Activated T-cell treated with anti-CD3 and anti-CD28 coated beads, Interleukin-2, amount 50 U/mL, for 24 hours (primary cell): Measurements from ENCODE around the gene GPC1.
"Not testable (repeated sequence)": the region's sequence is repeated elsewhere in the genome, so short reads cannot be mapped to it uniquely, and the experiment has no call there.

Source experiments
- DNase-seq: peaks from one replicate; pipeline ENCODE4 v3.0.0-alpha.2; 2020
- H3K27ac Mint-ChIP-seq: 2 replicates; pipeline ENCODE4 v1.8.0; 2020; ENCODE audit warnings: mild to moderate bottlenecking, mixed read lengths
- H3K27me3 Mint-ChIP-seq: 2 replicates; pipeline ENCODE4 v1.8.0; 2020; ENCODE audit warnings: mixed read lengths
- H3K36me3 Mint-ChIP-seq: 2 replicates; pipeline ENCODE4 v1.8.0; 2020; ENCODE audit warnings: low read depth, mixed read lengths
- H3K4me1 Mint-ChIP-seq: 2 replicates; pipeline ENCODE4 v1.8.0; 2020; ENCODE audit warnings: low read depth, mixed read lengths
- H3K4me3 Mint-ChIP-seq: 2 replicates; pipeline ENCODE4 v1.8.0; 2020; ENCODE audit warnings: mild to moderate bottlenecking, moderate library complexity, mixed read lengths
- H3K9me3 Mint-ChIP-seq: 2 replicates; pipeline ENCODE4 v1.8.0; 2020; ENCODE audit warnings: mixed read lengths

The GPC1 gene, protein sequence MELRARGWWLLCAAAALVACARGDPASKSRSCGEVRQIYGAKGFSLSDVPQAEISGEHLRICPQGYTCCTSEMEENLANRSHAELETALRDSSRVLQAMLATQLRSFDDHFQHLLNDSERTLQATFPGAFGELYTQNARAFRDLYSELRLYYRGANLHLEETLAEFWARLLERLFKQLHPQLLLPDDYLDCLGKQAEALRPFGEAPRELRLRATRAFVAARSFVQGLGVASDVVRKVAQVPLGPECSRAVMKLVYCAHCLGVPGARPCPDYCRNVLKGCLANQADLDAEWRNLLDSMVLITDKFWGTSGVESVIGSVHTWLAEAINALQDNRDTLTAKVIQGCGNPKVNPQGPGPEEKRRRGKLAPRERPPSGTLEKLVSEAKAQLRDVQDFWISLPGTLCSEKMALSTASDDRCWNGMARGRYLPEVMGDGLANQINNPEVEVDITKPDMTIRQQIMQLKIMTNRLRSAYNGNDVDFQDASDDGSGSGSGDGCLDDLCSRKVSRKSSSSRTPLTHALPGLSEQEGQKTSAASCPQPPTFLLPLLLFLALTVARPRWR

DNA sequence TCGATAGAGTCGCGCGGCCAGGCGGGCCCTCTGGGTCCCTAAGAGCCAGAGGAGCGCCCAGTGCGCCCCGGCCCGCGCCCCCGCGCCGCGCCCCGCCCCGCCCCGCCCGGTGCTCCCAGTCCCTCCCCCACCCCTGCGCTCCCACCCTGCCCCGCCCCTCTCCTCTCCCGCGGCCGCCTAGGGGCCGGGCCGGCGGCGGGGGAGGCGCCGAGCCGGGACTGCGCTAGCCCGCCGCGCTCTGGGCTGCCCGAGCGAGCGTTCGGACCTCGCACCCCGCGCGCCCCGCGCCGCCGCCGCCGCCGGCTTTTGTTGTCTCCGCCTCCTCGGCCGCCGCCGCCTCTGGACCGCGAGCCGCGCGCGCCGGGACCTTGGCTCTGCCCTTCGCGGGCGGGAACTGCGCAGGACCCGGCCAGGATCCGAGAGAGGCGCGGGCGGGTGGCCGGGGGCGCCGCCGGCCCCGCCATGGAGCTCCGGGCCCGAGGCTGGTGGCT, at the start of gene GPC1:
Gene GPC1, plus strand, starts transcription at position 207 of the 491 bp plus-strand sequence. Its CDS starts 256 bp downstream, at position 463.
- Mint-ChIP-seq H3K4me1 (peaks cover 11% of the 10 kb centered on the region), H3K27ac (peak within 1 kb of the TSS; percentile 44), H3K4me3 (peak within 1 kb of the TSS; percentile 77), H3K9me3 (no peaks in the 10 kb centered on the region), H3K27me3 (peaks cover 36% of the 10 kb centered on the region), H3K36me3 (no peaks in the 10 kb centered on the region)
- DNase-seq, result no peak

DNA sequence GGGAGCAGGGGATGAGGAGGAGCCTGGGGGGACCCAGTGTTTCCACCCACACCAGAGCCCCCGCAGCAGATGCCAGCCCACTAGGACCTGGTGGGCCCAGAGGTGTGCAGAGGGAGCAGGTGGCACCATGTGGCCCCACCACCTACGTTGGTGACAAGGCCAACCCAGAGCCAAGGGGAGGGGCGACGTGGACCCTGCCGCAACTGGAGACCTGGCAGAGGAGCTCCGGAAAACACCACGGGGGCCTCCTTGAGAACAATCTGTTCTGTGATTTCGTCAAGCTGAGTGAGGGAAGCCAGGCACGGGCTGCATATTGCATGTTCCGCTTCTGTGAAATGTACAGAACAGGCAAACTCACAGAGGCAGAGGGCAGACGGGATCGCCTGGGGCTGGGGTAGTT, 49.1 kb upstream of the GPC1 start:
- peaks cover 4% of the 10 kb centered on the region for H3K4me1 Mint-ChIP-seq
- H3K4me3 Mint-ChIP-seq, result no peak overlapping the region
- no peak overlapping the region for H3K27ac Mint-ChIP-seq
- H3K36me3 Mint-ChIP-seq, result no peaks in the 10 kb centered on the region
- DNase-seq, result no peak
- no peaks in the 10 kb centered on the region for H3K9me3 Mint-ChIP-seq
- H3K27me3 Mint-ChIP-seq, result peaks cover 13% of the 10 kb centered on the region

DNA sequence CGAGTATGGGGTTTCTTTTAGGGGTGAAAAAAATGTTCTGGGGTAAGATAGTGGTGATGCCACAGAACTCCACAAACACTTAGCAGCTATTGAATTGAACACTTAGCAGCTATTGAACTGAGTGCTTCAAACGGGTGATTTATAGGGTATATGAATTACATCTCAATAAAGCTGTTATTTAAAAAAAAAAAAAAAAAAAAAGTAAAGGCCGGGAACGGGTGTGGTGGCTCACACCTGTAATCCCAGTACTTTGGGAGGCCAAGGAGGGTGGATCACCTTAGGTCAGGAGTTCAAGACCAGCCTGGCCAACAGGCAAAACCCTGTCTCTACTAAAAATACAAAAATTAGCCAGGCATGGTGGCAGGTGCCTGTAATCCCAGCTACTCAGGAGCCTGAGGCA, 48.7 kb upstream of the GPC1 start:
- H3K4me1 Mint-ChIP-seq, H3K27ac Mint-ChIP-seq: not testable (repeated sequence)

DNA sequence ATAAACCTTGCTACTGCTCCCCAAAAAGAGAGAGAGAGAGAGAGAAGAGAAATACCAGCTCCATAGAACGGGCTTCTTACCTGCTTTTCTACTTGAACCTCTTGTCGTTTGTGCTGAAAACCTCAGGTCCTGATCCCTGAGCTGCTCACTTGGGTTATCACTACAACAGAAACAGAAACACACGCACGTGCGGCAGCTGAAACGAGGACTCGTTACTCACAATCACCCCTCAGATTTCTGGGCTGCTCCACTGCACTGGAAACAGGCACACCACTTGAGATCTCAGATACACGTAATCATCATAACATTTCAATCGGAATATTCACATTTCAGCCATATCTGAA, 48.2 kb upstream of the GPC1 start:
- H3K27ac Mint-ChIP-seq, result no peak overlapping the region
- H3K36me3 Mint-ChIP-seq, result no peaks in the 10 kb centered on the region
- H3K4me1 Mint-ChIP-seq, result peaks cover 5% of the 10 kb centered on the region
- no peaks in the 10 kb centered on the region for H3K9me3 Mint-ChIP-seq
- no peak overlapping the region for H3K4me3 Mint-ChIP-seq
- DNase-seq, result no peak
- H3K27me3 Mint-ChIP-seq, result peaks cover 13% of the 10 kb centered on the region

More for the DNA sequence above, 48.7 kb upstream of the GPC1 start:
- DNase-seq, H3K36me3 Mint-ChIP-seq, H3K4me3 Mint-ChIP-seq, H3K9me3 Mint-ChIP-seq: not testable (repeated sequence)
- H3K27me3 Mint-ChIP-seq, result peaks cover 13% of the 10 kb centered on the region

DNA sequence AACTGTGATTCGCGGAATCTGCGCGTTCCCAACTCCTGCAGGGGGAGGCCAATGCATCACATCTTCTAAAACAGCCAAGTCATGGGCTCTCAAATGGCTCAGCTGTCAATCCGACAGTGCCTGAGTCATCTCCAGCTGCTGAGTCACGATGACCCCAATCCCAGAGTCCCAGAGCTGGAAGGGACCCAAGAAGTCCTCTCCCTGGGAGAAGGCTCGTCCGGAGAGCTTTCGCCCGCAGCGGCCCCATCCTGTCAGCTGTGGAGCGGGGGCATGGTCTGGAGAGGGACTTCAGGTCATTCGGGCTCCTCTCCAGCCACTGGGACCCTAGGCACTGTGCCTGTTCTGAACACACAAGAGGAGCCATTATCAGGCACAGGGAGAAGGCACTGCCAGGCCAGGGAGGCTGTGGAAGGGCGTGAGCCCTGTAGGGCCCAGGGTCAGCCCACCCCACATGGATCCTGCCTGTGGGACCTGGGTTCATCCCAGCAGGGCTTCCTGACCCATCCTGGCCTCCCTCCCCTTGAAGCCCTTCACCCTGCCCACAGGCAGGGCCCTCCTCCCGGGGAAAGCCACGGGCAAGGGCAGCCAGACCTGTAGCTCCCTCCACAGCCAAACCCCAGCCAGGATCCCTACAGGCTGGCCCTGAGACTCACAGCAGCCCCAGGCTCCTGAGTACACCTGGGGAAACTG, 47.6 kb upstream of the GPC1 start:
- Mint-ChIP-seq H3K27me3 (peaks cover 10% of the 10 kb centered on the region), H3K36me3 (no peaks in the 10 kb centered on the region), H3K27ac (no peak overlapping the region), H3K4me1 (peaks cover 10% of the 10 kb centered on the region), H3K4me3 (no peak overlapping the region), H3K9me3 (no peaks in the 10 kb centered on the region)
- DNase-seq, result no peak

DNA sequence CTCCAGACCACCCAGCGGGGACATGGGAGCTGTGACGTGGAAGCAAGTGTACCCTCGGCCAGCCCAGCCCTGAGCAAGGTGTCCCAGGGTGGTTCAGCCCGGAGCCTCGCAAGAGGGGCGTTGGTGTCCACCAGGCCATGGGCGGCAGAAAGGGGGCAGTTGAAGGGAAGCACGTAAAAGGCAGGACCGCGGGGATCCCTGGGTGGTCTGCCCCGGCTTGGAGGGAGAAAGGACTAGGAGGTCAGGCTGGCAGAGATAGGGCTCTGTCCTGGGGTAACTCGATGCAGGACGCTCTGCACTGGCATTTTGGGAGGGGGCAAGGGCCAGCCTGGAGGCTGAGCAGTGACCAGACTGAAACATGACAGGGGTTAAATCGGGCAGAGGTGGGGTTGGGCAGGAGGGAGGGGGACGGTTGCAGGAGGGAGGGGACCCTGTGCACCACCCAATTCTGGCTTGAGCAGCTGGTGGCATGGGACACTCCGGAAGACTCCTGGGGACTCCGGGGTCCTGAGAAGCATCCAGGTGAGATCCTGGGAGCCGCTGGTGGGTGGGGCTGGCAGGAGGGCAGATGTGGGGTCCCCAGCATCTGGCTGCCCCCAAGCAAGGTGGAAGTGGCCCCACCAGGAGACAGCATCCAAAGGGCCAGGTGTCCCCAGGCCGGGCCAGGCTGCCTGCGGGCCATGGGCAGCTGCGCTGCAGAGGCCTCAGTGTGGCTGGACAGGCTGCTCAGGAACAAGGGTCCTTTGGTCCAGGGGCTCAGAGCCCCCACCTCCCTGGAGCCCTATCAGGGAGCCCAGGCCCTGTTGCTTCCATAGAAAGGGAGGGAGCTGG, 46.8 kb upstream of the GPC1 start:
- no peak overlapping the region for H3K4me3 Mint-ChIP-seq
- H3K4me1 Mint-ChIP-seq, result peaks cover 10% of the 10 kb centered on the region
- peaks cover 7% of the 10 kb centered on the region for H3K27me3 Mint-ChIP-seq
- DNase-seq, result no peak
- no peaks in the 10 kb centered on the region for H3K36me3 Mint-ChIP-seq
- no peaks in the 10 kb centered on the region for H3K9me3 Mint-ChIP-seq
- no peak overlapping the region for H3K27ac Mint-ChIP-seq

DNA sequence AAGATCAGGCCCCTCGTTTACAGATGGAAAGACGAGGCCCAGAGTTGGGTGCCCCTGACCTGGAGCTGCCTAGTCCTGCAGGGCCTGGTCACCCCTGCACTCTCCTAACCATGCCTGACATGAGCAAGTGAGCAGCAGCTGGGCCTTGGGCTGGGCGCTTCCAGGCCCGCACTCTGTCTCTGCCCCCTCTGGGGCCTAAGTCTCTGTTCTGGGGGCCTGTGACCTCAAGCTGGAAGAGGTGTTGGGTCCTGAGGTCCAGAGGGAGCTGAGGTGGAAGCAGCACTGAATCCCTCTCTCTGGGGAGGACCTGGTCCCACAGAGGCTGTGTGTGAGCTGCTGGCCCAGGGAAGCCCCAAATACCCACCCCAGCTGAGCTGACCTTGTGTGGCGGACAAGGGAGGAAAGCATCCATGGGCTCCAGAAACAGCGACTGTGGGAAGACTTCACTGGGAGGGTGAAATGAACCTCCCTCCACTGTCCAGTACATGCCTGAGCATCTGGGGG, 46.1 kb upstream of the GPC1 start:
- H3K4me3 Mint-ChIP-seq, result no peak overlapping the region
- no peak for DNase-seq
- no peak overlapping the region for H3K27ac Mint-ChIP-seq
- no peaks in the 10 kb centered on the region for H3K9me3 Mint-ChIP-seq
- peaks cover 10% of the 10 kb centered on the region for H3K4me1 Mint-ChIP-seq
- H3K27me3 Mint-ChIP-seq, result peaks cover 4% of the 10 kb centered on the region
- no peaks in the 10 kb centered on the region for H3K36me3 Mint-ChIP-seq

DNA sequence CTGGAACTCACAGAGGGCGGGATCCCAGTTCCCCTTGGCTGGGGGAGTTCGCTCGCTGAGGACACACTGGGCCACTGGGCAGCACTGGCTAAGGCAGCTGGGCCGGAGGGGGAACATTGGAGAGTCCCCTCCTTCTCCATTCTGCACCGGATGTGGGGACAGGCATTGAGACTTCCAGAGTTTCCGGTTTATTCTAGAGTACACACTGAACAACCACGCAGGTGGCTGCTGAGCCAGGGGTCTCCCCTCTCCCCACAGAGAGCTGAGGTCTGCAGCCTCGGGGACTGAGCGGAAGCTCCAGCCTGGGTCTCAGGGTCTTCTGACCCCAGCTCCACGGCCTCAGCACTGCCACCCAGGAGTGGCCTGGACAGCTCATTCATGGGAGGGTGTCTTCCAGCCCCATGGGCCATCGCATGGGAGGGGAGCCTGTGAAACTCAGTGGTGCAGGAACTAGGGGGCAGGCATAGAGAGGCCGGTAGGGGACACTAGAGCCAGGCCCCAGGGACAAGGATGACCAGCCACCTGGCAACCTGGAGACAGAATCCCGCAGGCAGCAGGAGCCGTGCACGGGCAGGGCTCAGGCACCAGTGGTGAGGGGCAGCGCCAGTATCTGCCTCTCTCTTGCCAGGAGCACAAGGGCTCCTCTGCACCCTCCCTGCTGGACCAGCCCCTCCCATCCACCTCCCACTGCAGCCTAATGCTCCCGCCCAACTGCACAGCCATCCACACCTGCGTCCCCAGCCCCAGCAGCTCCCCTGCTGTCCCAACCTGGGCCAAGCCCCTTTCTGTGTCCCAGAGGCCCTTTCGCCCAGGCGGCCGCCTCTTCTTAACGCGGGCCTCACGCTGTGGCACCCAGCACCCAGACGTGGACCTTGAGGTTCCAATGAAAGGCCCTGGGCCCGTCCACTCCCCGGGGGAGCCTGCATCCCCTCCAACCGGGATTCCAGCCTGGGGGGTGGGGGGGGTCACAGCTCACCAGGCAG, 45.1 kb upstream of the GPC1 start:
- H3K9me3 Mint-ChIP-seq, result no peaks in the 10 kb centered on the region
- peaks cover 10% of the 10 kb centered on the region for H3K4me1 Mint-ChIP-seq
- no peak for DNase-seq
- no peak overlapping the region for H3K4me3 Mint-ChIP-seq
- no peaks in the 10 kb centered on the region for H3K36me3 Mint-ChIP-seq
- H3K27ac Mint-ChIP-seq, result no peak overlapping the region
- H3K27me3 Mint-ChIP-seq, result no peaks in the 10 kb centered on the region

DNA sequence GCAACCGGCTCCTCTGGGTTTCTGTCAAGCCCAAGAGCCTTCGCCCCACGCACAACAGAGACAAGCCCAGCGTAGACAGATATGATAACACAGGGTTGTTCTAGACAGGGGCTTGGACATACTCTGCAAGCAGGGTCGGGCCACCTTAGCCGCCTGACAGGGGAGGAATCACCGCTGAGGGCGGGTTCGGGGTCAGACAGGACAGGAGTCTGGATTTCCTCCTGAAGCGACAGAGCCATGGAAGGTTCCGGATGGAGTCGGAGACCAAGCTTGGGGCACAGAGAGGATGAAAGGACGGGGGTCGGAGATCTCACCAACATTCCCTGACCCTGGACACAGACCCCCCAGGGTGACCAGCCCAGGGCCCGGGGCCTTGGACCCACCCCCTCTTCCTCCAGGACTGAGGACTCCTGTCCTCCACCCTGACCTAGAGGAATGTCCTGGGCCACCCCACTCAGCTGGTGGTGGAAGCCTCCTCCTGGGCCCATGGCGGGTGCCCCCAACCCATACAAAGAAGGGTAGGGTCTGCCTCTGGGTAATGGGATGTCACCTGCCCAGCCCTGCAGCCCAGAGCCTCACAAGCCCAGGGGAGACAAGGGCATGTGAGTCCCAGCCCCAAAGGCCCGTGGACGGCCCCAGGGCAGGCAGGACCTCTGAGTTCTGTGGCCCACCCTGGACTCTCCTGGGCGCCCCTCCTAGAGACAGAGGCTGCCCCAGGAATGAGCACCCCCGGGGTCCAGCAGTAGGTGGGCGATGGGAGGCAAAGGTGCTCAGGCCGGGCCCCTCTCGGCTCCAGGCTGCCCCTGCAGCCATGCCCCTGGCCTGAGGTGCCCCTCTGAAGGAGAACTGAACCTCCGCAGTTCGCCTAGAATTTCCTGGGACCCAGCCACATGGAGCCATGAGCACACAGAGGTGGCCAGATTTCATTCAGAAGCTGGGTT, 44.1 kb upstream of the GPC1 start:
- H3K9me3 Mint-ChIP-seq, result no peaks in the 10 kb centered on the region
- H3K36me3 Mint-ChIP-seq, result no peaks in the 10 kb centered on the region
- no peak for DNase-seq
- no peak overlapping the region for H3K27ac Mint-ChIP-seq
- H3K4me1 Mint-ChIP-seq, result peaks cover 10% of the 10 kb centered on the region
- no peak overlapping the region for H3K4me3 Mint-ChIP-seq
- H3K27me3 Mint-ChIP-seq, result no peaks in the 10 kb centered on the region

DNA sequence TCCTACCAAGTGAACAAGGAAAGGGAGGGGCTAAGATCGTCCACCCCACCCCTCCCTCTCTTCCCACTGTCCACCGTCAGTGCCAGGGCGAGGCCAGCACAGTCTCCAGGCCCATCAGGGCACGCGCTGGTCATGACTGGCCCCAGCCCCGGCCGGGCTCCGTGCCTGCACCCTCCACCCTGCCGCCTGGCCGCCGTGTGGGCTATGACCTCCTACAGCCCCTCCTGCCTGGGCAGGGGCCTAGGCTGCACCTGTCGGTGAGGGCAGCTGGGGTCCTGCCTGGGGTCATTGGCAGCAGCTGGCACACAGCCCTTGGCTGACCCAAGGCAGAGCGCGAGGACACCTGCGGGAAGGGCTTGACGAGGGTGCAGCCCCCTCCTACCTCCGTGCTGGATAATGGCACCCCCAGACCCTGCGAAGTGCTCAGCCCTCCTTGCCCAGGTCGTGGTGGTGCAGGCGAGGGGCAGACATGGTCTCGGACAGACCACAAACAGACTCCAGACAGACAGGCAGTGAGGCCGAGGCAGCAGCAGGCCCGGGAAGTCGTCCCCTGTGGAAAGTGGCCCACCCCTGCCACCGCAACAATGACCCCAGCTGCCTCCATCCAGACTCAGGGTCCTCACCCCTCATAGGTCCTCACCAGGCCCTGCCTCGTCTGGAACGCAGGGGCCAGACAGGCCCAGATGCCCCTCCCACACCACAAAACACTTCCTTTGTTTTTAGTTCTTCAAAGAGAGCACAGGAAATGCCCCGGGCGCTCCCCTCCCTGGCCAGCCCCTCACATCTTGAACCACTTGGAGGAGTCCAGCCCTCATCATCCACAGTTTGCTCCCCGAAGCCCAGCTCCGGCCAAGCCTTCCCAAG, 43.1 kb upstream of the GPC1 start:
- Mint-ChIP-seq H3K4me3 (no peak overlapping the region), H3K36me3 (no peaks in the 10 kb centered on the region), H3K27ac (no peak overlapping the region), H3K9me3 (no peaks in the 10 kb centered on the region), H3K27me3 (no peaks in the 10 kb centered on the region), H3K4me1 (peaks cover 10% of the 10 kb centered on the region)
- DNase-seq, result no peak

DNA sequence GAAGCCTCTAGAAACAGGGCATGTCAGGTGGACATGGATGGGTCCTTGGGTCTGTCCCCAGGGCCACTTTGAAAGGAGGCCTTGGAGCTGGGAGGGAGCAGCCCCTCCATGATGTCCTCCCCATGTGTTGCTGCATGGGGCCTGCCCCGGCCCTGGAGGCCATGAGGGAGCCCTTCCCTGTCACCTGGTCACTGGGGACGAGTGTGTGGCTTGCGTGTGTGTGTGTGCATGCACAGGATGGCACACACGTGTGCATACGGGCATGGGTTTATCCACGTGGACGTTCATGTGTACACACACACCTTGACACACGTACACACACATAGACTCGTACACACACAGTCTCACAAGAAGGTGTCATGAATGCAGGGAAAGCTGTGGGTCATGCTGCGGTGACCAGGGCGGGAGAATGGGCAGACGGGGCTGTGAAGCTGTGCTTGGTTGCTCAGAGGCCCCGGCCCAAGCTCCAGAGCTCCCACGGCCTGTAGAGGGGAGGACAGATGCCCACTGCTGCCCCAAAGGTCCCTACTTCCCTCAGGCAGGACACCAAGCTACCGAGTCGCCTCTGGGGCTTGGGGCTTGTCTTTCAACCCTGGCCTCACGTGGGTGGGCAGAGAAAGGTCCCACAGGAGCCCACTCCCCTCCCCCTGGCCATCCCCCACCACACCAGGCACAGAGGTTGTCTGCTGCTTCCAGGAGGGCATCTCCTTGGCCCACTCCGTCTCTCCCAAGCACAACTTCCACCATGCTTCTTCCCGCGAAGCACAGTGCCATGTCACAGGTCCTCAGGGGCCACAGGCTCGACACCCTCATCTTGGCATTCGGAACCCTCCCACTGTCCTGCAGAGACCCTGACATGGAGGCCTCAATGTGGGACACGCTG, 42.3 kb upstream of the GPC1 start:
- Mint-ChIP-seq H3K27ac (no peak overlapping the region), H3K36me3 (no peaks in the 10 kb centered on the region), H3K27me3 (no peaks in the 10 kb centered on the region), H3K4me1 (peaks cover 10% of the 10 kb centered on the region), H3K9me3 (no peaks in the 10 kb centered on the region), H3K4me3 (no peak overlapping the region)
- no peak for DNase-seq
